HEK293 (cell line): ENCODE data around the gene LRFN3.

ENCODE experiments used
- GLI4 ChIP-seq: fragments of 450-650 bp; formaldehyde crosslinking; IDR thresholded peaks from 2 replicates; pipeline ENCODE4 v1.5.1; 2016; ENCODE audit warnings: missing biosample characterization, missing genetic modification characterization
- REPIN1 ChIP-seq: fragments of 450-650 bp; formaldehyde crosslinking; IDR thresholded peaks from 2 replicates; pipeline ENCODE4 v1.5.1; 2017; ENCODE audit warnings: missing biosample characterization, missing genetic modification characterization, low read depth
- SETDB1 ChIP-seq: IDR thresholded peaks from one replicate; pipeline ENCODE4 v1.6.1; 2017; ENCODE audit warnings: mild to moderate bottlenecking, low read length, moderate library complexity, mixed read lengths; ENCODE audit not compliant: insufficient read length
- SP2 ChIP-seq: fragments of 450-650 bp; formaldehyde crosslinking; IDR thresholded peaks from 2 replicates; pipeline ENCODE4 v1.5.1; 2016; ENCODE audit warnings: missing biosample characterization, missing genetic modification characterization
- WT1 ChIP-seq: fragments of 450-650 bp; formaldehyde crosslinking; IDR thresholded peaks from 2 replicates; pipeline ENCODE4 v1.5.1; 2016; ENCODE audit warnings: missing biosample characterization, missing genetic modification characterization
- ZBTB17 ChIP-seq: fragments of 450-650 bp; formaldehyde crosslinking; IDR thresholded peaks from 2 replicates; pipeline ENCODE4 v1.5.1; 2016; ENCODE audit warnings: missing biosample characterization, missing genetic modification characterization
- ZFP69B ChIP-seq: fragments of 450-650 bp; formaldehyde crosslinking; IDR thresholded peaks from 2 replicates; pipeline ENCODE4 v1.5.1; 2016; ENCODE audit warnings: missing biosample characterization, missing genetic modification characterization
- ZNF10 ChIP-seq: fragments of 450-650 bp; formaldehyde crosslinking; IDR thresholded peaks from 2 replicates; pipeline ENCODE4 v1.5.1; 2017; ENCODE audit warnings: missing biosample characterization, missing genetic modification characterization
- ZNF112 ChIP-seq: fragments of 450-650 bp; formaldehyde crosslinking; IDR thresholded peaks from 2 replicates; pipeline ENCODE4 v1.5.0; 2017; ENCODE audit warnings: missing biosample characterization, missing genetic modification characterization
- ZNF174 ChIP-seq: fragments of 450-650 bp; formaldehyde crosslinking; IDR thresholded peaks from 2 replicates; pipeline ENCODE4 v1.5.0; 2017; ENCODE audit warnings: missing biosample characterization, mild to moderate bottlenecking, missing genetic modification characterization
- ZNF221 ChIP-seq: fragments of 450-650 bp; formaldehyde crosslinking; IDR thresholded peaks from 2 replicates; pipeline ENCODE4 v1.5.1; 2017; ENCODE audit warnings: missing biosample characterization, missing genetic modification characterization, borderline replicate concordance
- ZNF248 ChIP-seq: fragments of 450-650 bp; formaldehyde crosslinking; IDR thresholded peaks from 2 replicates; pipeline ENCODE4 v1.5.1; 2017; ENCODE audit warnings: missing biosample characterization, missing genetic modification characterization
- ZNF366 ChIP-seq: fragments of 450-650 bp; formaldehyde crosslinking; conservative IDR thresholded peaks from 2 replicates; pipeline ENCODE4 v1.5.1; 2016; ENCODE audit warnings: missing biosample characterization, missing genetic modification characterization
- ZNF37A ChIP-seq: fragments of 450-650 bp; IDR thresholded peaks from 2 replicates; pipeline ENCODE4 v1.5.1; 2018; ENCODE audit warnings: missing biosample characterization, missing genetic modification characterization
- ZNF391 ChIP-seq: fragments of 450-650 bp; formaldehyde crosslinking; IDR thresholded peaks from 2 replicates; pipeline ENCODE4 v1.5.1; 2016; ENCODE audit warnings: low read depth, missing biosample characterization, missing genetic modification characterization, borderline replicate concordance
- ZNF514 ChIP-seq: fragments of 450-650 bp; formaldehyde crosslinking; IDR thresholded peaks from 2 replicates; pipeline ENCODE4 v1.5.1; 2016; ENCODE audit warnings: missing biosample characterization, missing genetic modification characterization
- ZNF558 ChIP-seq: fragments of 450-650 bp; formaldehyde crosslinking; IDR thresholded peaks from 2 replicates; pipeline ENCODE4 v1.5.1; 2016; ENCODE audit warnings: missing biosample characterization, missing genetic modification characterization
- ZNF560 ChIP-seq: fragments of 450-650 bp; formaldehyde crosslinking; IDR thresholded peaks from 2 replicates; pipeline ENCODE4 v1.5.1; 2017; ENCODE audit warnings: missing biosample characterization, missing genetic modification characterization, borderline replicate concordance
- ZNF561 ChIP-seq: fragments of 450-650 bp; IDR thresholded peaks from 2 replicates; pipeline ENCODE4 v1.5.1; 2018; ENCODE audit warnings: missing biosample characterization, missing genetic modification characterization, borderline replicate concordance
- ZNF585B ChIP-seq: fragments of 450-650 bp; formaldehyde crosslinking; IDR thresholded peaks from 2 replicates; pipeline ENCODE4 v1.5.1; 2016; ENCODE audit warnings: missing biosample characterization, missing genetic modification characterization
- ZNF621 ChIP-seq: fragments of 450-650 bp; formaldehyde crosslinking; IDR thresholded peaks from 2 replicates; pipeline ENCODE4 v1.5.1; 2017; ENCODE audit warnings: missing biosample characterization, missing genetic modification characterization
- ZNF624 ChIP-seq: fragments of 450-650 bp; formaldehyde crosslinking; IDR thresholded peaks from 2 replicates; pipeline ENCODE4 v1.5.1; 2017; ENCODE audit warnings: missing biosample characterization, missing genetic modification characterization
- ZNF677 ChIP-seq: fragments of 450-650 bp; IDR thresholded peaks from 2 replicates; pipeline ENCODE4 v1.5.0; 2018; ENCODE audit warnings: missing biosample characterization, mild to moderate bottlenecking, missing genetic modification characterization, moderate library complexity
- ZNF701 ChIP-seq: fragments of 450-650 bp; formaldehyde crosslinking; IDR thresholded peaks from 2 replicates; pipeline ENCODE4 v1.5.1; 2016; ENCODE audit warnings: missing biosample characterization, missing genetic modification characterization
- ZNF76 ChIP-seq: fragments of 450-650 bp; formaldehyde crosslinking; IDR thresholded peaks from 2 replicates; pipeline ENCODE4; 2016; ENCODE audit warnings: low read depth, missing biosample characterization, missing genetic modification characterization, borderline replicate concordance
- ZNF791 ChIP-seq: fragments of 450-650 bp; formaldehyde crosslinking; IDR thresholded peaks from 2 replicates; pipeline ENCODE4 v1.5.1; 2016; ENCODE audit warnings: missing biosample characterization, missing genetic modification characterization
- ZNF792 ChIP-seq: fragments of 450-650 bp; formaldehyde crosslinking; IDR thresholded peaks from 2 replicates; pipeline ENCODE4 v1.5.1; 2016; ENCODE audit warnings: missing biosample characterization, missing genetic modification characterization
- TF ChIP-seq, protein P1 (sequence below): fragments of 450-650 bp; formaldehyde crosslinking; IDR thresholded peaks from 2 replicates; pipeline ENCODE4 v1.5.1; 2016; ENCODE audit warnings: missing biosample characterization, missing genetic modification characterization, low read depth
- TF ChIP-seq, protein P2 (sequence below): fragments of 450-650 bp; formaldehyde crosslinking; IDR thresholded peaks from 2 replicates; pipeline ENCODE4 v1.5.1; 2017; ENCODE audit warnings: missing biosample characterization, mild to moderate bottlenecking, missing genetic modification characterization, moderate library complexity
- TF ChIP-seq, protein P3 (sequence below): fragments of 450-650 bp; formaldehyde crosslinking; IDR thresholded peaks from 2 replicates; pipeline ENCODE4 v1.5.1; 2017; ENCODE audit warnings: missing biosample characterization, missing genetic modification characterization
- TF ChIP-seq, protein P4 (sequence below): fragments of 450-650 bp; formaldehyde crosslinking; IDR thresholded peaks from 2 replicates; pipeline ENCODE4 v1.5.1; 2017; ENCODE audit warnings: missing biosample characterization, missing genetic modification characterization
- TF ChIP-seq, protein P5 (sequence below): fragments of 450-650 bp; formaldehyde crosslinking; IDR thresholded peaks from 2 replicates; pipeline ENCODE4 v1.5.1; 2016; ENCODE audit warnings: missing biosample characterization, missing genetic modification characterization, borderline replicate concordance
- TF ChIP-seq, protein P6 (sequence below): fragments of 450-650 bp; formaldehyde crosslinking; IDR thresholded peaks from 2 replicates; pipeline ENCODE4 v1.5.1; 2016; ENCODE audit warnings: missing biosample characterization, missing genetic modification characterization

The LRFN3 gene

DNA sequence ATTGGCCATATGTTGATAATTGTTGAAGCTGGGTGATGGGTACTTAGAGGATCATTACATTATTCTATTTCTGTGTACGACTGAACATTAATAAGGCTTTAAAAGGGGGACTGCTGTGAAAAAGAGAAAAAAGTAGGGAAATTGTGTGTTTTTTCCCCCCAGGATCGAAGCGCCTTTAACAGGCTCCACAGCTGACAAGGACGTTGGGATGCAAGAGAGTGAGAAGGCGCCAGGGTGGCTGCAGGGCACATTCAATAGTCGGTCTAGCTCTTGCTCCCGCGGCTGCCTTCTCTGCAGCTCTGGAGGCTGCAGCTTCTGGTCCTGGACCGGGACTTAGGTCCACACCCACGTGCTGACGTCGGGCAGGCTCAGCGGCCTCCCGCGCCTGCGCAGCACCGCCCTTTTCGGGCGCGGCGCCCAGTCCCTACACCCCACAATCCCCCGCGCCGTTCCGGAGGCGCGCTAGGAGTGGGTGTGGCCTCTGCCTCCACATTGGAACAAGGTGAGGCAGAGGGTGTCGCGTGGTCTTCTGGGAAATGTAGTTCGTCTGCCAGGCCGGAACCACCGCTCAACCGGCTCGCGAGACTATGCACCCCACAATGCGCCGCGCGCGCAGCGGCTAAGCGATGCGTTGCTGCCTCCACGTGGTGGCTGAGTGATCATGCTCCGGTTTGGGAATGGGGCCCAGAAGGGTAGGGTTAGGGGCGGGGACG lies 4.9 kb upstream of the LRFN3 start (continued):
- peak; percentile 99 for TF ChIP-seq ZBTB17 (tag by site-specific recombination)
- TF ChIP-seq ZNF366 = peak; percentile 31; the same call in 1 of the 2 replicates
- TF ChIP-seq ZNF112 (tag by site-specific recombination) = no peak
- no peak for TF ChIP-seq ZNF514 (tag by site-specific recombination)
- TF ChIP-seq GLI4 = no peak
- TF ChIP-seq ZFP69B (tag by site-specific recombination) = peak; percentile 99
- TF ChIP-seq SETDB1 = no peak
- TF ChIP-seq, protein P1, sequence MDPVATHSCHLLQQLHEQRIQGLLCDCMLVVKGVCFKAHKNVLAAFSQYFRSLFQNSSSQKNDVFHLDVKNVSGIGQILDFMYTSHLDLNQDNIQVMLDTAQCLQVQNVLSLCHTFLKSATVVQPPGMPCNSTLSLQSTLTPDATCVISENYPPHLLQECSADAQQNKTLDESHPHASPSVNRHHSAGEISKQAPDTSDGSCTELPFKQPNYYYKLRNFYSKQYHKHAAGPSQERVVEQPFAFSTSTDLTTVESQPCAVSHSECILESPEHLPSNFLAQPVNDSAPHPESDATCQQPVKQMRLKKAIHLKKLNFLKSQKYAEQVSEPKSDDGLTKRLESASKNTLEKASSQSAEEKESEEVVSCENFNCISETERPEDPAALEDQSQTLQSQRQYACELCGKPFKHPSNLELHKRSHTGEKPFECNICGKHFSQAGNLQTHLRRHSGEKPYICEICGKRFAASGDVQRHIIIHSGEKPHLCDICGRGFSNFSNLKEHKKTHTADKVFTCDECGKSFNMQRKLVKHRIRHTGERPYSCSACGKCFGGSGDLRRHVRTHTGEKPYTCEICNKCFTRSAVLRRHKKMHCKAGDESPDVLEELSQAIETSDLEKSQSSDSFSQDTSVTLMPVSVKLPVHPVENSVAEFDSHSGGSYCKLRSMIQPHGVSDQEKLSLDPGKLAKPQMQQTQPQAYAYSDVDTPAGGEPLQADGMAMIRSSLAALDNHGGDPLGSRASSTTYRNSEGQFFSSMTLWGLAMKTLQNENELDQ = no peak
- peak; percentile 16; the same call in 1 of the 2 replicates for TF ChIP-seq ZNF10 (tag by site-specific recombination)
- no peak for TF ChIP-seq ZNF791
- TF ChIP-seq ZNF391 (tag by site-specific recombination) = peak; percentile 96; the same call in 1 of the 2 replicates
- no peak for TF ChIP-seq ZNF585B
- TF ChIP-seq ZNF792 (tag by site-specific recombination) = no peak
- no peak; the same call in 1 of the 2 replicates for TF ChIP-seq ZNF558 (tag by site-specific recombination)
- TF ChIP-seq, protein P2, sequence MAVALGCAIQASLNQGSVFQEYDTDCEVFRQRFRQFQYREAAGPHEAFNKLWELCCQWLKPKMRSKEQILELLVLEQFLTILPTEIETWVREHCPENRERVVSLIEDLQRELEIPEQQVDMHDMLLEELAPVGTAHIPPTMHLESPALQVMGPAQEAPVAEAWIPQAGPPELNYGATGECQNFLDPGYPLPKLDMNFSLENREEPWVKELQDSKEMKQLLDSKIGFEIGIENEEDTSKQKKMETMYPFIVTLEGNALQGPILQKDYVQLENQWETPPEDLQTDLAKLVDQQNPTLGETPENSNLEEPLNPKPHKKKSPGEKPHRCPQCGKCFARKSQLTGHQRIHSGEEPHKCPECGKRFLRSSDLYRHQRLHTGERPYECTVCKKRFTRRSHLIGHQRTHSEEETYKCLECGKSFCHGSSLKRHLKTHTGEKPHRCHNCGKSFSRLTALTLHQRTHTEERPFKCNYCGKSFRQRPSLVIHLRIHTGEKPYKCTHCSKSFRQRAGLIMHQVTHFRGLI (tag by site-specific recombination) = no peak; the same call in 1 of the 2 replicates
- no peak; the same call in 1 of the 2 replicates for TF ChIP-seq ZNF561 (tag by site-specific recombination)
- TF ChIP-seq, protein P3, sequence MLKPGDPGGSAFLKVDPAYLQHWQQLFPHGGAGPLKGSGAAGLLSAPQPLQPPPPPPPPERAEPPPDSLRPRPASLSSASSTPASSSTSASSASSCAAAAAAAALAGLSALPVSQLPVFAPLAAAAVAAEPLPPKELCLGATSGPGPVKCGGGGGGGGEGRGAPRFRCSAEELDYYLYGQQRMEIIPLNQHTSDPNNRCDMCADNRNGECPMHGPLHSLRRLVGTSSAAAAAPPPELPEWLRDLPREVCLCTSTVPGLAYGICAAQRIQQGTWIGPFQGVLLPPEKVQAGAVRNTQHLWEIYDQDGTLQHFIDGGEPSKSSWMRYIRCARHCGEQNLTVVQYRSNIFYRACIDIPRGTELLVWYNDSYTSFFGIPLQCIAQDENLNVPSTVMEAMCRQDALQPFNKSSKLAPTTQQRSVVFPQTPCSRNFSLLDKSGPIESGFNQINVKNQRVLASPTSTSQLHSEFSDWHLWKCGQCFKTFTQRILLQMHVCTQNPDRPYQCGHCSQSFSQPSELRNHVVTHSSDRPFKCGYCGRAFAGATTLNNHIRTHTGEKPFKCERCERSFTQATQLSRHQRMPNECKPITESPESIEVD (tag by site-specific recombination) = no peak
- no peak; the same call in 1 of the 2 replicates for TF ChIP-seq WT1 (tag by site-specific recombination)
- TF ChIP-seq ZNF701 (tag by site-specific recombination) = no peak
- TF ChIP-seq ZNF248 (tag by site-specific recombination) = no peak
- no peak for TF ChIP-seq ZNF174 (tag by site-specific recombination)
- TF ChIP-seq ZNF560 (tag by site-specific recombination) = no peak
- TF ChIP-seq ZNF76 (tag by site-specific recombination) = peak; percentile 100
- no peak for TF ChIP-seq ZNF37A
- TF ChIP-seq ZNF624 (tag by site-specific recombination) = no peak
- TF ChIP-seq SP2 (tag by site-specific recombination) = peak; percentile 98
- no peak for TF ChIP-seq ZNF677 (tag by site-specific recombination)
- TF ChIP-seq ZNF221 = no peak
- TF ChIP-seq, protein P4, sequence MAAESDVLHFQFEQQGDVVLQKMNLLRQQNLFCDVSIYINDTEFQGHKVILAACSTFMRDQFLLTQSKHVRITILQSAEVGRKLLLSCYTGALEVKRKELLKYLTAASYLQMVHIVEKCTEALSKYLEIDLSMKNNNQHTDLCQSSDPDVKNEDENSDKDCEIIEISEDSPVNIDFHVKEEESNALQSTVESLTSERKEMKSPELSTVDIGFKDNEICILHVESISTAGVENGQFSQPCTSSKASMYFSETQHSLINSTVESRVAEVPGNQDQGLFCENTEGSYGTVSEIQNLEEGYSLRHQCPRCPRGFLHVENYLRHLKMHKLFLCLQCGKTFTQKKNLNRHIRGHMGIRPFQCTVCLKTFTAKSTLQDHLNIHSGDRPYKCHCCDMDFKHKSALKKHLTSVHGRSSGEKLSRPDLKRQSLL (tag by site-specific recombination) = peak; percentile 75; the same call in 1 of the 2 replicates
- peak; percentile 19; the same call in 1 of the 2 replicates for TF ChIP-seq REPIN1
- TF ChIP-seq, protein P5, sequence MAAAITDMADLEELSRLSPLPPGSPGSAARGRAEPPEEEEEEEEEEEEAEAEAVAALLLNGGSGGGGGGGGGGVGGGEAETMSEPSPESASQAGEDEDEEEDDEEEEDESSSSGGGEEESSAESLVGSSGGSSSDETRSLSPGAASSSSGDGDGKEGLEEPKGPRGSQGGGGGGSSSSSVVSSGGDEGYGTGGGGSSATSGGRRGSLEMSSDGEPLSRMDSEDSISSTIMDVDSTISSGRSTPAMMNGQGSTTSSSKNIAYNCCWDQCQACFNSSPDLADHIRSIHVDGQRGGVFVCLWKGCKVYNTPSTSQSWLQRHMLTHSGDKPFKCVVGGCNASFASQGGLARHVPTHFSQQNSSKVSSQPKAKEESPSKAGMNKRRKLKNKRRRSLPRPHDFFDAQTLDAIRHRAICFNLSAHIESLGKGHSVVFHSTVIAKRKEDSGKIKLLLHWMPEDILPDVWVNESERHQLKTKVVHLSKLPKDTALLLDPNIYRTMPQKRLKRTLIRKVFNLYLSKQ (tag by site-specific recombination) = no peak
- TF ChIP-seq, protein P6, sequence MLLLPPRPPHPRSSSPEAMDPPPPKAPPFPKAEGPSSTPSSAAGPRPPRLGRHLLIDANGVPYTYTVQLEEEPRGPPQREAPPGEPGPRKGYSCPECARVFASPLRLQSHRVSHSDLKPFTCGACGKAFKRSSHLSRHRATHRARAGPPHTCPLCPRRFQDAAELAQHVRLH (tag by site-specific recombination) = peak; percentile 98
- TF ChIP-seq ZNF621 = no peak
